Adipose tissue (tissue), 3 donors: ENCODE measurements around the gene TMEM200B. TPM values are rescaled to one million over a fixed set of nuclear protein-coding genes. Genes with fewer than 3 reads are reported as not detected.
"Not testable (repeated sequence)": the region's sequence is repeated elsewhere in the genome, so short reads cannot be mapped to it uniquely, and the experiment has no call there.

Experiments
- H3K27ac ChIP-seq: one replicate; pipeline ENCODE4 v1.5.1; 2013; ENCODE audit warnings: low read depth, low read length
- WGBS, 3 donors: extraction: QIAGEN DNeasy Blood & Tissue Kit; methylation state at CpG; one replicate each; pipeline ENCODE4 v1.1.7; 2013; 5-methylcytosine and 5-hydroxymethylcytosine counted together
- polyA plus RNA-seq, 3 donors: library from polyadenylated mRNA; stranded (reverse); fragments of 200-250 nt; gene quantifications; one replicate each; pipeline ENCODE4 v1.2.3, GENCODE V29; 2013
- donor health status: healthy with polysubstance abuse.
- donor health status: Bipolar disorder and iron deficiency.
- donor health status: healthy.

Gene TMEM200B
- polyA plus RNA-seq, 3 donors, result 1.7 to 14.2 (median 7.1) TPM

DNA sequence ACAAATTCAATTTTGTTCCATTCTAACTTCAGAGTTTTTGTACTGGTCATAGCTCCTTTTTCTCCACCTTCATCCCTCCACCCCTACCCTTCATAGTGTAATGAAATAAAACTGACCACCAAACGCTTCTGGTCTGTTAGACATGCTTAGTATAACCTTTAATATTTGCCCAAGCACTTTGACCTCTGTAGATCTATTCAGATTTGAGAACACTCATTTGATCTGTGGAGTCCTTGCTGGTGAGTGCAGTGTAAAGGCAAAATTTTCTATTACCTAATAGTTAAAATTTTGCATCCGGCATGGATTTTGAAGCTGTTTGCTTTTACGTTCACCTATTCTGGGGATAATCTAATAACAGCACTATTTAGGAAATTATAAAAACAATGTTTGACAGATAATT lies 41.2 kb downstream of the TMEM200B start:
- WGBS, 3 donors, result 90 to 94% (median 90%) methylated on average over 3 of the region's 3 CpGs

DNA sequence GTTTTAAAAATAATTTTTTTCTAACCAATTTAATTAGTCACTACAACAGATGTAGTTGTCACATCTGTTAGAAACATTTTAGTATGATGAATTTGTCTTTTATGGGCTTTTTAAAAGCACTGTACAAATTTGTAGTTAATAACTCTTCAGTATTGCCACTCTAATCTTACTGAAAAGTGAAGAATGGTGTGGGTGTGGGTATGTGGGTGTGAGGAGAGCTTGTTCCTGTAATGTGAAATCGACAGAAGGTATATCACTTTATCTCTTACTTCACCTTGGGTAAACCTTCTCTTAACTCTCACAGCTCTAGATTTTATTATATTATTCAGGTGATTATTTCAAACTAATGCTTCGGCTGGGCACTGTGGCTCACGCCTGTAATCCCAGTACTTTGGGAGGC lies 42.5 kb downstream of the TMEM200B start:
- H3K27ac ChIP-seq, result no peak overlapping the region
- WGBS, 3 donors, result 76 to 93% (median 93%) methylated on average over 3 of the region's 3 CpGs

More for the DNA sequence above, 41.2 kb downstream of the TMEM200B start:
- no peak overlapping the region for H3K27ac ChIP-seq

GRCh38 chr1:29079916-29080629 lies 43.6 kb downstream of the TMEM200B start:
- H3K27ac ChIP-seq, result not testable (repeated sequence)
- 90 to 92% (median 90%) methylated on average over 16 of the region's 16 CpGs for WGBS, 3 donors

DNA sequence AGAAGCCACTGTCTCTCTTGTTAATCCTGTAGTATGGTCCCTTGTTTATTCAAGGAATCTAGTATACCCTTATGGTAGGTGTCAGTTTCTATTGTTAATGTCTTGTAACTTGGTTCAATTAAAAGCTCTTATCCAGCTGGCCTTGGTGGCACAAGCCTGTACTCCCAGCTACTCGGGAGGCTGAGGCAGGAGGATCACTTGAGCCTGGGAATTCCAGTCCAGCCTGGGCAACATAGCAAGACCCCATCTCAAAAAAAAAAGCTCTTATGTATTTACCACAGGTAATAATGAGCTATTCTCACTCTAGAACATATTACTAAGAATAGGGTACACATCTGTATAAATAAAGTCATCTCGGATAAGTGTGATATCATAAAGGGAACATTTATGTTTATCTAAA lies 46.5 kb downstream of the TMEM200B start:
- no peak overlapping the region for H3K27ac ChIP-seq
- WGBS, 3 donors, result 92 to 95% (median 93%) methylated on average over 2 of the region's 2 CpGs

Other genes starting within 250 kb of the TMEM200B start
- 10 to 100 TPM in 2 of 3 donors, 1 to 10 TPM in 1; 7.0 to 16.3 (median 11.0) TPM for gene EPB41, start 209.3 kb downstream of the TMEM200B start, polyA plus RNA-seq
- gene SRSF4, start 58.0 kb upstream of the TMEM200B start, polyA plus RNA-seq, result 10 to 100 TPM; 37.1 to 84.2 (median 77.3) TPM
- 10 to 100 TPM; 20.1 to 56.7 (median 32.3) TPM for gene MECR, start 107.0 kb upstream of the TMEM200B start, polyA plus RNA-seq
- 10 to 100 TPM in 1 of 3 donors, 1 to 10 TPM in 2; 8.1 to 15.9 (median 9.0) TPM for gene PTPRU, start 112.6 kb upstream of the TMEM200B start, polyA plus RNA-seq